ENCODE data around the gene GINS2. TPM values are rescaled to one million over a fixed set of nuclear protein-coding genes. Genes with fewer than 3 reads are reported as not detected.

Gene GINS2
- 1 to 10 TPM in 1 of 3 donors, under 1 TPM in 2; 0.73 to 2.6 (median 0.89) TPM for total RNA-seq
- total RNA-seq (2013): 1.7 TPM

- peak; percentile 86 to 93 for DNase-seq
- under 1% methylated on average over 86 of the region's 86 CpGs for WGBS (ENCODE audit: insufficient coverage)
- Histone ChIP-seq H3K4me3 (ENCODE audit: low read length) (peak within 1 kb of the TSS; percentile 49), H3K4me1 (ENCODE audit: control insufficient read depth, insufficient read depth, low read length) (peaks cover 17% of the 10 kb centered on the region), H3K27me3 (ENCODE audit: control insufficient read depth, insufficient read depth, low read length) (no peaks in the 10 kb centered on the region), H3K36me3 (ENCODE audit: control insufficient read depth, insufficient read depth, low read length) (no peaks in the 10 kb centered on the region), H3K9me3 (ENCODE audit: control insufficient read depth, insufficient read depth, low read length) (no peaks in the 10 kb centered on the region), H3K27ac (ENCODE audit: low read length) (no peak within 1 kb of the TSS)
- Mint-ChIP-seq H3K9me3 (no peaks in the 10 kb centered on the region), H3K36me3 (no peaks in the 10 kb centered on the region), H3K4me3 (peak within 1 kb of the TSS; percentile 81), H3K4me1 (no peaks in the 10 kb centered on the region), H3K27me3 (ENCODE audit: low read depth in 2 of 2) (no peaks in the 10 kb centered on the region), H3K27ac (no peak within 1 kb of the TSS)
- intact Hi-C loops (cut with micrococcal nuclease): no loop called here
- peak; percentile 99 to 100 (median 100) for ATAC-seq
- no peak for TF ChIP-seq CTCF (IDR thresholded peaks at IDR 0.05)
These were observed at the start of gene GINS2 for GRCh38 chr16:85688586-85689284. Gene GINS2, minus strand, starts transcription at chr16:85688954. Its CDS starts 56 bp downstream, at chr16:85688898.

GRCh38 chr16:85736921-85737320 lies 48.2 kb upstream of the GINS2 start:
- H3K4me3 Mint-ChIP-seq: no peak overlapping the region
- intact Hi-C loops (cut with micrococcal nuclease): no loop called here
- H3K9me3 ChIP-seq (ENCODE audit: control insufficient read depth, insufficient read depth, low read length): no peaks in the 10 kb centered on the region
- H3K4me3 ChIP-seq (ENCODE audit: low read length): no peak overlapping the region
- TF ChIP-seq CTCF (IDR thresholded peaks at IDR 0.05): no peak
- peaks cover 34% of the 10 kb centered on the region for H3K4me1 ChIP-seq (ENCODE audit: control insufficient read depth, insufficient read depth, low read length)
- H3K27ac Mint-ChIP-seq: no peak overlapping the region
- peaks cover 0 to 9% of the 10 kb centered on the region in 2 donors for H3K27me3 Mint-ChIP-seq (ENCODE audit: low read depth in 2 of 2)
- no peaks in the 10 kb centered on the region for H3K36me3 ChIP-seq (ENCODE audit: control insufficient read depth, insufficient read depth, low read length)
- no peaks in the 10 kb centered on the region for H3K27me3 ChIP-seq (ENCODE audit: control insufficient read depth, insufficient read depth, low read length)
- no peaks in the 10 kb centered on the region for H3K9me3 Mint-ChIP-seq
- peaks cover 16 to 18% of the 10 kb centered on the region in 2 donors for H3K4me1 Mint-ChIP-seq
- H3K36me3 Mint-ChIP-seq: no peaks in the 10 kb centered on the region
- DNase-seq (no peak), ATAC-seq (no peak)
- 81% methylated on average over 9 of the region's 9 CpGs for whole genome bisulfite sequencing (ENCODE audit: insufficient coverage)
- no peak overlapping the region for H3K27ac ChIP-seq (ENCODE audit: low read length)

- intact Hi-C loops (cut with micrococcal nuclease): no loop called here
- DNase-seq: no peak
- Histone ChIP-seq H3K9me3 (ENCODE audit: control insufficient read depth, insufficient read depth, low read length) (no peaks in the 10 kb centered on the region), H3K27me3 (ENCODE audit: control insufficient read depth, insufficient read depth, low read length) (no peaks in the 10 kb centered on the region), H3K4me3 (ENCODE audit: low read length) (no peak overlapping the region), H3K4me1 (ENCODE audit: control insufficient read depth, insufficient read depth, low read length) (peaks cover 34% of the 10 kb centered on the region), H3K27ac (ENCODE audit: low read length) (no peak overlapping the region), H3K36me3 (ENCODE audit: control insufficient read depth, insufficient read depth, low read length) (no peaks in the 10 kb centered on the region)
- Mint-ChIP-seq H3K4me1 (peaks cover 16 to 18% of the 10 kb centered on the region in 2 donors), H3K4me3 (peak overlapping the region; percentile 77), H3K27me3 (ENCODE audit: low read depth in 2 of 2) (peaks cover 0 to 9% of the 10 kb centered on the region in 2 donors), H3K36me3 (no peaks in the 10 kb centered on the region), H3K27ac (peak overlapping the region in 1 of 2 donors; percentile 66), H3K9me3 (no peaks in the 10 kb centered on the region)
- no peak for ATAC-seq
- no peak for TF ChIP-seq CTCF (IDR thresholded peaks at IDR 0.05)
- 63% methylated on average over 6 of the region's 6 CpGs for WGBS (ENCODE audit: insufficient coverage)
These were observed 47.2 kb upstream of the GINS2 start for GRCh38 chr16:85735946-85736345.

Measured in natural killer cell (primary cell).